Astrocyte (in vitro differentiated cells and primary cell): ENCODE results near the gene ICA1. TPM values are rescaled to one million over a fixed set of nuclear protein-coding genes. Genes with fewer than 3 reads are reported as not detected.
A peak's percentile ranks its signal among the peaks of the same experiment; 100 is the strongest.

Source experiments
- DNase-seq: peaks from one replicate; pipeline ENCODE4 v3.0.0-alpha.2; 2010; ENCODE audit warnings: low read depth
- FAIRE-seq: peaks from 2 replicates; lab custom pipeline; 2011; peaks lifted over from hg19 to GRCh38; lab: Jason Lieb, UNC
- H2AFZ ChIP-seq: 2 replicates; pipeline ENCODE4 v1.6.0; 2012; ENCODE audit warnings: low read depth, low read length, inconsistent platforms
- H3K27ac ChIP-seq: 2 replicates; pipeline ENCODE4 v1.5.1; 2011; ENCODE audit warnings: low read depth, low read length, inconsistent platforms
- H3K27me3 ChIP-seq: 2 replicates; pipeline ENCODE4 v1.6.0; 2011; ENCODE audit warnings: low read length, inconsistent platforms; ENCODE audit not compliant: insufficient read depth
- H3K36me3 ChIP-seq: 2 replicates; pipeline ENCODE4 v1.5.1; 2011; ENCODE audit warnings: low read length, inconsistent platforms; ENCODE audit not compliant: insufficient read depth
- H3K4me1 ChIP-seq: 2 replicates; pipeline ENCODE4 v1.5.1; 2011; ENCODE audit warnings: low read length, inconsistent platforms; ENCODE audit not compliant: insufficient read depth
- H3K4me2 ChIP-seq: 2 replicates; pipeline ENCODE4 v1.6.0; 2012; ENCODE audit warnings: low read length, inconsistent platforms
- H3K4me3 ChIP-seq: 2 replicates; pipeline ENCODE4 v1.5.1; 2011; ENCODE audit warnings: low read depth, mild to moderate bottlenecking, low read length, inconsistent platforms; ENCODE audit not compliant: insufficient read depth
- H3K79me2 ChIP-seq: 2 replicates; pipeline ENCODE4 v1.6.0; 2012; ENCODE audit warnings: mild to moderate bottlenecking, low read length, inconsistent platforms; ENCODE audit not compliant: insufficient read depth
- H3K9ac ChIP-seq: 2 replicates; pipeline ENCODE4 v1.6.0; 2012; ENCODE audit warnings: mild to moderate bottlenecking, low read length, inconsistent platforms
- H3K9me3 ChIP-seq: 2 replicates; pipeline ENCODE4 v1.5.1; 2012; ENCODE audit warnings: low read depth, mild to moderate bottlenecking, low read length, inconsistent platforms; ENCODE audit not compliant: insufficient read depth
- H4K20me1 ChIP-seq: 2 replicates; pipeline ENCODE4 v1.6.0; 2012; ENCODE audit warnings: low read length, inconsistent platforms; ENCODE audit not compliant: insufficient read depth
- H3K27ac Mint-ChIP-seq: one replicate; pipeline ENCODE4 v1.8.0; 2021; ENCODE audit warnings: mild to moderate bottlenecking, mixed read lengths; ENCODE audit not compliant: unreplicated experiment
- H3K27me3 Mint-ChIP-seq: one replicate; pipeline ENCODE4 v1.8.0; 2021; ENCODE audit warnings: low read depth, mixed read lengths; ENCODE audit not compliant: unreplicated experiment
- H3K36me3 Mint-ChIP-seq: one replicate; pipeline ENCODE4 v1.8.0; 2021; ENCODE audit warnings: low read depth, mixed read lengths; ENCODE audit not compliant: unreplicated experiment
- H3K4me1 Mint-ChIP-seq: one replicate; pipeline ENCODE4 v1.8.0; 2021; ENCODE audit warnings: low read depth, mixed read lengths; ENCODE audit not compliant: unreplicated experiment
- H3K4me3 Mint-ChIP-seq: one replicate; pipeline ENCODE4 v1.8.0; 2021; ENCODE audit warnings: mild to moderate bottlenecking, moderate library complexity, mixed read lengths; ENCODE audit not compliant: unreplicated experiment
- H3K9me3 Mint-ChIP-seq: one replicate; pipeline ENCODE4 v1.8.0; 2021; ENCODE audit warnings: mild to moderate bottlenecking, mixed read lengths; ENCODE audit not compliant: unreplicated experiment
- CTCF ChIP-seq: IDR thresholded peaks from 2 replicates; pipeline ENCODE4 v1.5.1; 2011; ENCODE audit warnings: low read depth, mild to moderate bottlenecking, inconsistent platforms, low read length, moderate library complexity; ENCODE audit not compliant: insufficient read depth
- EZH2 ChIP-seq: IDR thresholded peaks from 2 replicates; pipeline ENCODE4 v1.6.1; 2012; ENCODE audit warnings: mild to moderate bottlenecking, low read length, inconsistent platforms; ENCODE audit not compliant: insufficient read depth
- total RNA-seq: library from RNA; stranded (reverse); gene quantifications from 2 replicates; pipeline ENCODE4 v1.2.1, GENCODE V29; 2021

ICA1 gene
- total RNA-seq, 1 donor from 2014 or later, result 8.0 TPM

GRCh38 chr7:8232999-8233847, 28.7 kb downstream of the ICA1 start:
- Histone ChIP-seq H3K4me1 (no peaks in the 10 kb centered on the region), H4K20me1 (no peaks in the 10 kb centered on the region), H3K79me2 (no peaks in the 10 kb centered on the region), H3K36me3 (no peaks in the 10 kb centered on the region), H3K9me3 (no peaks in the 10 kb centered on the region), H3K9ac (no peak overlapping the region), H3K27ac (no peak overlapping the region), H3K4me2 (no peak overlapping the region), H3K27me3 (no peaks in the 10 kb centered on the region), H2AFZ (no peak overlapping the region), H3K4me3 (no peak overlapping the region)
- FAIRE-seq, result no peak
- Mint-ChIP-seq H3K4me3 (no peak overlapping the region), H3K4me1 (peaks cover 11% of the 10 kb centered on the region), H3K27me3 (no peaks in the 10 kb centered on the region), H3K9me3 (no peaks in the 10 kb centered on the region), H3K36me3 (no peaks in the 10 kb centered on the region), H3K27ac (no peak overlapping the region)
- TF ChIP-seq CTCF, result no peak
- TF ChIP-seq EZH2, result no peak
- peak; percentile 34 for DNase-seq

- Mint-ChIP-seq H3K27me3 (no peaks in the 10 kb centered on the region), H3K36me3 (no peaks in the 10 kb centered on the region), H3K4me3 (no peak overlapping the region), H3K9me3 (no peaks in the 10 kb centered on the region), H3K27ac (no peak overlapping the region), H3K4me1 (peaks cover 6% of the 10 kb centered on the region)
- Histone ChIP-seq H3K9me3 (no peaks in the 10 kb centered on the region), H3K4me3 (no peak overlapping the region), H2AFZ (no peak overlapping the region), H3K79me2 (no peaks in the 10 kb centered on the region), H3K27me3 (no peaks in the 10 kb centered on the region), H3K9ac (no peak overlapping the region), H3K27ac (no peak overlapping the region), H3K36me3 (no peaks in the 10 kb centered on the region), H3K4me2 (no peak overlapping the region), H4K20me1 (no peaks in the 10 kb centered on the region), H3K4me1 (no peaks in the 10 kb centered on the region)
- no peak for TF ChIP-seq CTCF
- no peak for TF ChIP-seq EZH2
- no peak for DNase-seq
- no peak for FAIRE-seq
Measured at GRCh38 chr7:8229927-8230326, 32.0 kb downstream of the ICA1 start.
